ENCODE data around the gene NLGN4Y. TPM values are rescaled to one million over a fixed set of nuclear protein-coding genes. Genes with fewer than 3 reads are reported as not detected.

The NLGN4Y gene
- total and polyA plus RNA-seq, 2 of the 13 experiments (the other 11 are each of a cell fraction or from before 2014, with no cell fraction given), result 6.0 to 16.5 TPM

DNA sequence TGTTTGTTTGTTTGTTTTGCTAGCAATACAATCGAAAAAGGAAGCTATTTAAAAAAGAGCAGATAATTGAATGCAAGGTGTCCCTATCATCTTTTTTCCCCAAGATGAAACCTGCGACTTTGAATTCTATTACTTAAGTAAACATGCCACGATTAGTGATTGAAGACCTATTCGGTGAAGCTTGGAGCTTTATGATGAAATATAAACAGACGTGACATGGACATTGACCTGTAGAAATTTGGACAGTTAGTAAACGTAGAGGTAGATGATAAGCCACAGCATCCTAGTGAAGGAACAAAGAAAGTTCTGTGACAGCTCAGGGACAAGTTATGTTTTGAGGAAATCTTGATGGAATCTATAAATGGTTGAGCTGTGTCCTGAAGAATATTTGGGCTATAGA, 103.9 kb downstream of the NLGN4Y start (continued):
- TF ChIP-seq FOXJ3 (CRISPR knock-in tag; IDR thresholded peaks at IDR 0.05; ENCODE audit: borderline replicate concordance) (no peak; the same call in 1 of the 2 replicates), ZEB1 (IDR thresholded peaks at IDR 0.05; ENCODE audit: insufficient replicate concordance, low read depth) (no peak), TBP (CRISPR knock-in tag; IDR thresholded peaks at IDR 0.05) (no peak), SOX13 (IDR thresholded peaks at IDR 0.05) (no peak), SOX13 (CRISPR knock-in tag; conservative IDR thresholded peaks at IDR 0.05 in 1 of 2, IDR thresholded peaks at IDR 0.05 in 1 of 2) (peak in 1 of 2 experiments; percentile 73; a peak in 2 of 4 replicates)
- TF ChIP-seq, protein P1, sequence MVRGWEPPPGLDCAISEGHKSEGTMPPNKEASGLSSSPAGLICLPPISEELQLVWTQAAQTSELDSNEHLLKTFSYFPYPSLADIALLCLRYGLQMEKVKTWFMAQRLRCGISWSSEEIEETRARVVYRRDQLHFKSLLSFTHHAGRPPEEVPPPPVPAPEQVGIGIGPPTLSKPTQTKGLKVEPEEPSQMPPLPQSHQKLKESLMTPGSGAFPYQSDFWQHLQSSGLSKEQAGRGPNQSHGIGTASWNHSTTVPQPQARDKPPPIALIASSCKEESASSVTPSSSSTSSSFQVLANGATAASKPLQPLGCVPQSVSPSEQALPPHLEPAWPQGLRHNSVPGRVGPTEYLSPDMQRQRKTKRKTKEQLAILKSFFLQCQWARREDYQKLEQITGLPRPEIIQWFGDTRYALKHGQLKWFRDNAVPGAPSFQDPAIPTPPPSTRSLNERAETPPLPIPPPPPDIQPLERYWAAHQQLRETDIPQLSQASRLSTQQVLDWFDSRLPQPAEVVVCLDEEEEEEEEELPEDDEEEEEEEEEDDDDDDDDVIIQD (CRISPR knock-in tag; IDR thresholded peaks at IDR 0.05; ENCODE audit: low read depth), result peak; percentile 46; the same call in 1 of the 2 replicates
- TF ChIP-seq, protein P2, sequence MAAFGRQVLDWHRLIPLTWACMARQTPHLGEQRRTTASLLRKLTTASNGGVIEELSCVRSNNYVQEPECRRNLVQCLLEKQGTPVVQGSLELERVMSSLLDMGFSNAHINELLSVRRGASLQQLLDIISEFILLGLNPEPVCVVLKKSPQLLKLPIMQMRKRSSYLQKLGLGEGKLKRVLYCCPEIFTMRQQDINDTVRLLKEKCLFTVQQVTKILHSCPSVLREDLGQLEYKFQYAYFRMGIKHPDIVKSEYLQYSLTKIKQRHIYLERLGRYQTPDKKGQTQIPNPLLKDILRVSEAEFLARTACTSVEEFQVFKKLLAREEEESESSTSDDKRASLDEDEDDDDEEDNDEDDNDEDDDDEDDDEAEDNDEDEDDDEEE (CRISPR knock-in tag; IDR thresholded peaks at IDR 0.05), result no peak
- TF ChIP-seq, protein P3, sequence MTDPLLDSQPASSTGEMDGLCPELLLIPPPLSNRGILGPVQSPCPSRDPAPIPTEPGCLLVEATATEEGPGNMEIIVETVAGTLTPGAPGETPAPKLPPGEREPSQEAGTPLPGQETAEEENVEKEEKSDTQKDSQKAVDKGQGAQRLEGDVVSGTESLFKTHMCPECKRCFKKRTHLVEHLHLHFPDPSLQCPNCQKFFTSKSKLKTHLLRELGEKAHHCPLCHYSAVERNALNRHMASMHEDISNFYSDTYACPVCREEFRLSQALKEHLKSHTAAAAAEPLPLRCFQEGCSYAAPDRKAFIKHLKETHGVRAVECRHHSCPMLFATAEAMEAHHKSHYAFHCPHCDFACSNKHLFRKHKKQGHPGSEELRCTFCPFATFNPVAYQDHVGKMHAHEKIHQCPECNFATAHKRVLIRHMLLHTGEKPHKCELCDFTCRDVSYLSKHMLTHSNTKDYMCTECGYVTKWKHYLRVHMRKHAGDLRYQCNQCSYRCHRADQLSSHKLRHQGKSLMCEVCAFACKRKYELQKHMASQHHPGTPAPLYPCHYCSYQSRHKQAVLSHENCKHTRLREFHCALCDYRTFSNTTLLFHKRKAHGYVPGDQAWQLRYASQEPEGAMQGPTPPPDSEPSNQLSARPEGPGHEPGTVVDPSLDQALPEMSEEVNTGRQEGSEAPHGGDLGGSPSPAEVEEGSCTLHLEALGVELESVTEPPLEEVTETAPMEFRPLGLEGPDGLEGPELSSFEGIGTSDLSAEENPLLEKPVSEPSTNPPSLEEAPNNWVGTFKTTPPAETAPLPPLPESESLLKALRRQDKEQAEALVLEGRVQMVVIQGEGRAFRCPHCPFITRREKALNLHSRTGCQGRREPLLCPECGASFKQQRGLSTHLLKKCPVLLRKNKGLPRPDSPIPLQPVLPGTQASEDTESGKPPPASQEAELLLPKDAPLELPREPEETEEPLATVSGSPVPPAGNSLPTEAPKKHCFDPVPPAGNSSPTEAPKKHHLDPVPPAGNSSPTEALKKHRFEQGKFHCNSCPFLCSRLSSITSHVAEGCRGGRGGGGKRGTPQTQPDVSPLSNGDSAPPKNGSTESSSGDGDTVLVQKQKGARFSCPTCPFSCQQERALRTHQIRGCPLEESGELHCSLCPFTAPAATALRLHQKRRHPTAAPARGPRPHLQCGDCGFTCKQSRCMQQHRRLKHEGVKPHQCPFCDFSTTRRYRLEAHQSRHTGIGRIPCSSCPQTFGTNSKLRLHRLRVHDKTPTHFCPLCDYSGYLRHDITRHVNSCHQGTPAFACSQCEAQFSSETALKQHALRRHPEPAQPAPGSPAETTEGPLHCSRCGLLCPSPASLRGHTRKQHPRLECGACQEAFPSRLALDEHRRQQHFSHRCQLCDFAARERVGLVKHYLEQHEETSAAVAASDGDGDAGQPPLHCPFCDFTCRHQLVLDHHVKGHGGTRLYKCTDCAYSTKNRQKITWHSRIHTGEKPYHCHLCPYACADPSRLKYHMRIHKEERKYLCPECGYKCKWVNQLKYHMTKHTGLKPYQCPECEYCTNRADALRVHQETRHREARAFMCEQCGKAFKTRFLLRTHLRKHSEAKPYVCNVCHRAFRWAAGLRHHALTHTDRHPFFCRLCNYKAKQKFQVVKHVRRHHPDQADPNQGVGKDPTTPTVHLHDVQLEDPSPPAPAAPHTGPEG (CRISPR knock-in tag; IDR thresholded peaks at IDR 0.05), result no peak
- TF ChIP-seq, protein P4, sequence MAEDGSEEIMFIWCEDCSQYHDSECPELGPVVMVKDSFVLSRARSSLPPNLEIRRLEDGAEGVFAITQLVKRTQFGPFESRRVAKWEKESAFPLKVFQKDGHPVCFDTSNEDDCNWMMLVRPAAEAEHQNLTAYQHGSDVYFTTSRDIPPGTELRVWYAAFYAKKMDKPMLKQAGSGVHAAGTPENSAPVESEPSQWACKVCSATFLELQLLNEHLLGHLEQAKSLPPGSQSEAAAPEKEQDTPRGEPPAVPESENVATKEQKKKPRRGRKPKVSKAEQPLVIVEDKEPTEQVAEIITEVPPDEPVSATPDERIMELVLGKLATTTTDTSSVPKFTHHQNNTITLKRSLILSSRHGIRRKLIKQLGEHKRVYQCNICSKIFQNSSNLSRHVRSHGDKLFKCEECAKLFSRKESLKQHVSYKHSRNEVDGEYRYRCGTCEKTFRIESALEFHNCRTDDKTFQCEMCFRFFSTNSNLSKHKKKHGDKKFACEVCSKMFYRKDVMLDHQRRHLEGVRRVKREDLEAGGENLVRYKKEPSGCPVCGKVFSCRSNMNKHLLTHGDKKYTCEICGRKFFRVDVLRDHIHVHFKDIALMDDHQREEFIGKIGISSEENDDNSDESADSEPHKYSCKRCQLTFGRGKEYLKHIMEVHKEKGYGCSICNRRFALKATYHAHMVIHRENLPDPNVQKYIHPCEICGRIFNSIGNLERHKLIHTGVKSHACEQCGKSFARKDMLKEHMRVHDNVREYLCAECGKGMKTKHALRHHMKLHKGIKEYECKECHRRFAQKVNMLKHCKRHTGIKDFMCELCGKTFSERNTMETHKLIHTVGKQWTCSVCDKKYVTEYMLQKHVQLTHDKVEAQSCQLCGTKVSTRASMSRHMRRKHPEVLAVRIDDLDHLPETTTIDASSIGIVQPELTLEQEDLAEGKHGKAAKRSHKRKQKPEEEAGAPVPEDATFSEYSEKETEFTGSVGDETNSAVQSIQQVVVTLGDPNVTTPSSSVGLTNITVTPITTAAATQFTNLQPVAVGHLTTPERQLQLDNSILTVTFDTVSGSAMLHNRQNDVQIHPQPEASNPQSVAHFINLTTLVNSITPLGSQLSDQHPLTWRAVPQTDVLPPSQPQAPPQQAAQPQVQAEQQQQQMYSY (CRISPR knock-in tag; IDR thresholded peaks at IDR 0.05), result no peak
- TF ChIP-seq, protein P5, sequence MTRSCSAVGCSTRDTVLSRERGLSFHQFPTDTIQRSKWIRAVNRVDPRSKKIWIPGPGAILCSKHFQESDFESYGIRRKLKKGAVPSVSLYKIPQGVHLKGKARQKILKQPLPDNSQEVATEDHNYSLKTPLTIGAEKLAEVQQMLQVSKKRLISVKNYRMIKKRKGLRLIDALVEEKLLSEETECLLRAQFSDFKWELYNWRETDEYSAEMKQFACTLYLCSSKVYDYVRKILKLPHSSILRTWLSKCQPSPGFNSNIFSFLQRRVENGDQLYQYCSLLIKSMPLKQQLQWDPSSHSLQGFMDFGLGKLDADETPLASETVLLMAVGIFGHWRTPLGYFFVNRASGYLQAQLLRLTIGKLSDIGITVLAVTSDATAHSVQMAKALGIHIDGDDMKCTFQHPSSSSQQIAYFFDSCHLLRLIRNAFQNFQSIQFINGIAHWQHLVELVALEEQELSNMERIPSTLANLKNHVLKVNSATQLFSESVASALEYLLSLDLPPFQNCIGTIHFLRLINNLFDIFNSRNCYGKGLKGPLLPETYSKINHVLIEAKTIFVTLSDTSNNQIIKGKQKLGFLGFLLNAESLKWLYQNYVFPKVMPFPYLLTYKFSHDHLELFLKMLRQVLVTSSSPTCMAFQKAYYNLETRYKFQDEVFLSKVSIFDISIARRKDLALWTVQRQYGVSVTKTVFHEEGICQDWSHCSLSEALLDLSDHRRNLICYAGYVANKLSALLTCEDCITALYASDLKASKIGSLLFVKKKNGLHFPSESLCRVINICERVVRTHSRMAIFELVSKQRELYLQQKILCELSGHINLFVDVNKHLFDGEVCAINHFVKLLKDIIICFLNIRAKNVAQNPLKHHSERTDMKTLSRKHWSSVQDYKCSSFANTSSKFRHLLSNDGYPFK (CRISPR knock-in tag; IDR thresholded peaks at IDR 0.05; ENCODE audit: borderline replicate concordance), result no peak
- TF ChIP-seq, protein P6, sequence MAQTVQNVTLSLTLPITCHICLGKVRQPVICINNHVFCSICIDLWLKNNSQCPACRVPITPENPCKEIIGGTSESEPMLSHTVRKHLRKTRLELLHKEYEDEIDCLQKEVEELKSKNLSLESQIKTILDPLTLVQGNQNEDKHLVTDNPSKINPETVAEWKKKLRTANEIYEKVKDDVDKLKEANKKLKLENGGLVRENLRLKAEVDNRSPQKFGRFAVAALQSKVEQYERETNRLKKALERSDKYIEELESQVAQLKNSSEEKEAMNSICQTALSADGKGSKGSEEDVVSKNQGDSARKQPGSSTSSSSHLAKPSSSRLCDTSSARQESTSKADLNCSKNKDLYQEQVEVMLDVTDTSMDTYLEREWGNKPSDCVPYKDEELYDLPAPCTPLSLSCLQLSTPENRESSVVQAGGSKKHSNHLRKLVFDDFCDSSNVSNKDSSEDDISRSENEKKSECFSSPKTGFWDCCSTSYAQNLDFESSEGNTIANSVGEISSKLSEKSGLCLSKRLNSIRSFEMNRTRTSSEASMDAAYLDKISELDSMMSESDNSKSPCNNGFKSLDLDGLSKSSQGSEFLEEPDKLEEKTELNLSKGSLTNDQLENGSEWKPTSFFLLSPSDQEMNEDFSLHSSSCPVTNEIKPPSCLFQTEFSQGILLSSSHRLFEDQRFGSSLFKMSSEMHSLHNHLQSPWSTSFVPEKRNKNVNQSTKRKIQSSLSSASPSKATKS (CRISPR knock-in tag; IDR thresholded peaks at IDR 0.05), result no peak

Data from HepG2 (cell line).